GM18519 (cell line): ENCODE measurements around the gene ZC3H13.

ENCODE experiments used
- ATAC-seq: cut with Tn5 transposase; IDR thresholded peaks from one replicate; pipeline ENCODE4 v1.9.1; 2021; ENCODE audit warnings: mild to moderate bottlenecking, moderate library complexity; ENCODE audit not compliant: unreplicated experiment, low FRiP score

ZC3H13 gene

GRCh38 chr13:45909673-45910072, 142.9 kb downstream of the ZC3H13 start:
- ATAC-seq: no peak

DNA sequence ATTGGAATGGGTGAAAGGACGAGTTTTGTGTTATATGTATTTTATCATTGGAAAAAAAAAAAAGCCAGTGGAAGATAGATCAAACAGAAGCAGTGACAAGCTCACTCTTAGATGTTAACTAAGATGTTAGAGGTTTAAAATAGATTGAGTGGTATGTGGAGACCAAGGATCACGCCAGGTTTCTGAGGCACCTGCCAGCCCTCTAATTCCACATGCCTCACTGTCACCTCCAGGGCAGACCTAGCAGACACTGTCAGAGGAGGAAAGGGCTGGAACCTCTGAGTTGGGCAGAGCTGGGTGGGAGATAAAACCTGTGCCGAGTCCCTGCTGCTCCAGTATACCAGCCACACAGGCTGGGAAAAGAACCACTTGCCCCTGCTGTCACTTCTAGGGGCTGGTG, 143.5 kb downstream of the ZC3H13 start:
- ATAC-seq: no peak

DNA sequence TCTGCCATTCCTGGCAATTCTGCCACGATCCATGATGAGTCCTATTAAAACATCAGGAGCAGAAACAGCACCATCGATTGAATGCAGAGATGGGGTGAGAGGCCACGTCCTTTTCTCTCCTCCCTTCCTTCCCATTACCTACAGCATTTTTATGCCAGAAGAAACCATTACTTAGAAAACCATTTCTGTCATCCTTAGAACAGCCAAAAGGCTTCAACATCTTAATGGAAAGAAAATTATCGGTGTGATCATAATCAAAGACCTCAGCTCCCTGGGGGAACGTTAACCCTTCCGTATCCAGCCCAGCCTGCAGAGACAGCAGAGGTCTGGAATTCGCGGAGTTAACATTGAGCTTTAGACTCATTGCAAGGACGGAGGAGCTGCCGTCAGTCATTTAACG, 145.0 kb downstream of the ZC3H13 start:
- no peak for ATAC-seq
